Testis (tissue), 2 donors: ENCODE data around the gene DYNC1I1.

Experiments used
- POLR2A ChIP-seq: fragments of 450-650 bp; IDR thresholded peaks from one replicate; pipeline ENCODE4 v1.6.1; 2017; ENCODE audit warnings: antibody characterized with exemption, mild to moderate bottlenecking, moderate library complexity
- TF ChIP-seq, protein P1 (sequence below), 3 experiments: fragments of 450-650 bp in 2 of 3; fragments of 200-600 bp in 1 of 3; sonication (generic) in 1 of 3; IDR thresholded peaks; one replicate each; pipeline ENCODE4 v1.5.1; 2016 to 2019; ENCODE audit warnings: antibody characterized with exemption in 3 of 3, mild to moderate bottlenecking in 2 of 3, moderate library complexity in 1 of 3

DNA sequence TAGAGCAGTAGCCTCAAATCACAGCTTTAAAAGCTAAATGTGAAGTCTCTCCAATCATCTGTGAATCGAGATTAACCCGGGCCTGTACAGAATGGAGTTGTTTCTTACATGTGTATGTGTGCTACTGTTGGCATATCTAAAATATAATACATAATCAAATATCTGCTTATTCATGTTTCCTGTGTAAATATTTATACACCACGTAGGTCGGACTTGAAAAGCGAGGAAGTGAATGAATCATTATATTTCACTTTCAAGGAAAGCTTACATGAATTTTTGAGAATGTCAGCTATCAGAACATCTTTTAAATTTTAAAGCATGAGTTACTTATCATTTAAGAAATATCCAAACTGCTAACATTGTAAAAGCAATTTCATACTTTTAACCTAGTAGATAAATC lies 316.2 kb downstream of the DYNC1I1 start:
- TF ChIP-seq POLR2A, result no peak
- TF ChIP-seq, protein P1, sequence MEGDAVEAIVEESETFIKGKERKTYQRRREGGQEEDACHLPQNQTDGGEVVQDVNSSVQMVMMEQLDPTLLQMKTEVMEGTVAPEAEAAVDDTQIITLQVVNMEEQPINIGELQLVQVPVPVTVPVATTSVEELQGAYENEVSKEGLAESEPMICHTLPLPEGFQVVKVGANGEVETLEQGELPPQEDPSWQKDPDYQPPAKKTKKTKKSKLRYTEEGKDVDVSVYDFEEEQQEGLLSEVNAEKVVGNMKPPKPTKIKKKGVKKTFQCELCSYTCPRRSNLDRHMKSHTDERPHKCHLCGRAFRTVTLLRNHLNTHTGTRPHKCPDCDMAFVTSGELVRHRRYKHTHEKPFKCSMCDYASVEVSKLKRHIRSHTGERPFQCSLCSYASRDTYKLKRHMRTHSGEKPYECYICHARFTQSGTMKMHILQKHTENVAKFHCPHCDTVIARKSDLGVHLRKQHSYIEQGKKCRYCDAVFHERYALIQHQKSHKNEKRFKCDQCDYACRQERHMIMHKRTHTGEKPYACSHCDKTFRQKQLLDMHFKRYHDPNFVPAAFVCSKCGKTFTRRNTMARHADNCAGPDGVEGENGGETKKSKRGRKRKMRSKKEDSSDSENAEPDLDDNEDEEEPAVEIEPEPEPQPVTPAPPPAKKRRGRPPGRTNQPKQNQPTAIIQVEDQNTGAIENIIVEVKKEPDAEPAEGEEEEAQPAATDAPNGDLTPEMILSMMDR (IDR thresholded peaks at IDR 0.05), result no peak
